Measurements from ENCODE around the gene DNASE1L2. TPM values are rescaled to one million over a fixed set of nuclear protein-coding genes. Genes with fewer than 3 reads are reported as not detected.

DNASE1L2 gene
- total RNA-seq, 1 experiment from 2014 or later, result 1.4 TPM

DNA sequence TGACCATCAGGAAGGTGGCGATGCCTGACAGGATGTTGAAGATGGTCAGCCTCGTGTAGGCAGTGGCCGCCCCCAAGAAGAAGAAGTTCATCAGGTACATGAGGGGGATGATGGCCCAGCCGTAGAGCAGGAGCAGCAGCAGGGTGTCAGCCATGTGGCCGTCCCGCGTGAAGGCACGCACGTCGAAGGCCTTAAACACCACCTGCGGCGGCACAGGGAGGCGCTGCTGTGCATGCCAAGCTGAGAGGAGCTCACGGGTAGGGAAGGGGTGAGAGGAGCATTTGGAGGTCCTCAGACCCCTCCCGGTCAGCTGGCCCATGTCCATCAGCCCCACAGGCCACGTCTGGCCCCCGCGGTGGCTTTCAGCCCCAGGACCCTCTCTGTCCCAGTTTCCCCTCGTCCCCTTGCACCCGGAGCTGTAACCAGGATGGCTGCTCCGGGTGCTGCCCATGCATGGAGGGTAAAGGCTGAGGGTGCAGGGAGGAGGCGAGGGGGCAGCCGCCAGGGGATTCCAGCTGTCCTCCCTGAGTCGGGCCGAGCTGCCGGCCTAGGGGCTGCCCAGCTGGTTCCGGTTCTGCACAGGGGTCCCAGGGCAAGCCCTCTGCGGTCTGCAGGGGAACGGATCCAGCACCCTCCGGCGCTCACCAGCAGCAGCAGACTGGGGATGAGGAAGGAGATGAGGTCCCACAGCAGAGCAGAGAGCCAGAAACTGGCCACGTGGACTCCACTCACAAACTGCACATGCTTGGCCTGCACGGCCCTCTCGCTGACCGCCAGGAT is 48.7 kb downstream of the DNASE1L2 start:
- no peak for DNase-seq (ENCODE audit: low read depth)

DNA sequence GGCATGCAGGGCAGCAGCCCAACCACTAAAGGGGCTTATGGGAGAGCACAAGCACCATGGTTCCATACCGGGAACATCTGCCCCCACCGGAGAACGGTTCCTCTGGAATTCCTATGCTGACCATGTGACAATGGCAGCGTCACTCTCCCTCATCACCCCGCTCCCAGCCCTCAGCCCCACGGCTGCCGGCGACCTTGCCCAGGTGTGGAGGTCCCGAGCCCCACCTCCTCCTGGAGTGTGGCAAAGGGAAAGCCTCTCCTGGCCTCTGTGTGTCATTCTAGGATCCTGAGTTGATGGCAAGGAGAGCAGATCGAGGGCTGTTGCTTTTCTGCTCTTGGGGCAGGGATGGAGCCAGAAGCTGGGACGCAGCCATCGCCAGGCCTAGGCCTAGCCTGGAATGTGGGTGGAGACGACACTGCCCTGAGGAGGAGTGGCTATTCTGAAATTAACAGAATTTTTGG is 49.5 kb downstream of the DNASE1L2 start:
- no peak for DNase-seq (ENCODE audit: low read depth)

DNA sequence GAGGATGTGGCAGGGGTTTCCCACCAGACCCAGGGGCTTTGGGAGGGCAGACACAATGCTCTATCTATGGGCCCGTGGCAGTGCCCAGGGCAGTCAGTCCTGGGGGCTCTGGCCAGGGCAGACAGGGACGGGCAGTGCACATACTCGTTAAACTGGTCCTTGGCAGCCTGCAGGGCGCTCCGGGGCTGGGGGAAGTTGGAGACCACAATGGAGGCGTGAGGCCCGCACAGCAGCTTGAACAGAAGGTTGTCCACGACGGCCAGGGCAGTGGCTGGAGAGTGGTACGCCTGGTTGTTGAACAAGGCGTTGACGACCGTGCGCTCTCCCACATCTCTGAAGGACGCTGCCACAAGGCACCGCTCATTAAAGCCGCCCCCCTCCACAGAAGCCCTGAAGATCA is 50.3 kb downstream of the DNASE1L2 start:
- DNase-seq (ENCODE audit: low read depth), result no peak

DNA sequence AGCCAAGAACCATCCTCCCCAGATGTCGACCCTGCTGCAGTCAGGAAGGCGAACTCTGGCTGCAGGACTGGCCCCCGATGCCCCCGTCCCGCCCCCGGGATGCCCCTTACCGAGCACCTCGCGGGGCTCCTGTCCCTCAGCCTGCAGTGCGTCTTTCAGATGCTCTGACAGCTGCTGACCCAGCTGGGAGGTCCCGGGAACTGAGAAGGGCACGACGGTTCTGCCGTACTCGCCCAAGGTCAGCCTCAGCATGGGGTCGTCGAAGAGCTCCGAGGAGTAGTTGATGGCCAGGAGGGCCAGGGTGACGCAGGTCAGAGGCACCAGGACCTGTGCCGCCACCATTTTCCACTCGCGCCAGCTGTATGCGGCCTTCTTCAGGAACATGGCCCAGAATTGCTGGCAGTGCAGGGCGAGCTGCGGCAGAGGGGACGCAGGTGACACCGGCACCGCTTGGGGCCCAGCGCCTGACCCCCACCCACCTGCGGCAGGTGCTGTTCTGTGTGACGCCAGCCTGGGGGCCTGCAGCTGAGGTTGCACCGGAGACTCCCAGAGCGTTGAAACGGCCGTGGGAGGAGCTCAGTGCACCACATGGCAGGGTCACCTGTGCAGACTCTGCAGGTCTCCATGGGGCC is 51.8 kb downstream of the DNASE1L2 start:
- DNase-seq (ENCODE audit: low read depth), result no peak

Other genes with a start within 250 kb of the DNASE1L2 start
- 1.1 and 1.6 TPM in 2 replicates for gene SYNGR3, start 246.5 kb upstream of the DNASE1L2 start, total RNA-seq (2014; rRNA removed)
- gene ZNF598, start 226.6 kb upstream of the DNASE1L2 start, total RNA-seq (2014; rRNA removed), result 37.2 and 47.5 TPM in 2 replicates
- gene NPW, start 216.7 kb upstream of the DNASE1L2 start, total RNA-seq (2014; rRNA removed), result 1.3 TPM in 2 replicates
- 5.5 and 7.3 TPM in 2 replicates for gene NHERF2, start 209.5 kb upstream of the DNASE1L2 start, total RNA-seq (2014; rRNA removed)
- 25.5 and 29.0 TPM in 2 replicates for gene NTHL1, start 188.6 kb upstream of the DNASE1L2 start, total RNA-seq (2014; rRNA removed)
- gene TSC2, start 188.5 kb upstream of the DNASE1L2 start, total RNA-seq (2014; rRNA removed), result 49.8 and 52.2 TPM in 2 replicates
- 83.5 and 99.2 TPM in 2 replicates for gene PKD1, start 100.5 kb upstream of the DNASE1L2 start, total RNA-seq (2014; rRNA removed)
- gene RAB26, start 87.8 kb upstream of the DNASE1L2 start, total RNA-seq (2014; rRNA removed), result 1.6 and 2.0 TPM in 2 replicates
- 125 and 134 TPM in 2 replicates for gene TRAF7, start 80.7 kb upstream of the DNASE1L2 start, total RNA-seq (2014; rRNA removed)
- gene CASKIN1, start 39.8 kb upstream of the DNASE1L2 start, total RNA-seq (2014; rRNA removed), result 0.06 and 0.29 TPM in 2 replicates
- 27.3 and 38.1 TPM in 2 replicates for gene MLST8, start 31.0 kb upstream of the DNASE1L2 start, total RNA-seq (2014; rRNA removed)
- 4.4 and 6.2 TPM in 2 replicates for gene BRICD5, start 25.6 kb upstream of the DNASE1L2 start, total RNA-seq (2014; rRNA removed)
- gene PGP, start 21.6 kb upstream of the DNASE1L2 start, total RNA-seq (2014; rRNA removed), result 34.9 and 36.9 TPM in 2 replicates
- 33.5 and 34.0 TPM in 2 replicates for gene E4F1, start 12.9 kb upstream of the DNASE1L2 start, total RNA-seq (2014; rRNA removed)
- 30.9 and 44.5 TPM in 2 replicates for gene ECI1, start 15.1 kb downstream of the DNASE1L2 start, total RNA-seq (2014; rRNA removed)
- gene RNPS1, start 31.7 kb downstream of the DNASE1L2 start, total RNA-seq (2014; rRNA removed), result 175 and 178 TPM in 2 replicates
- 0.29 and 0.32 TPM in 2 replicates for gene ABCA3, start 104.3 kb downstream of the DNASE1L2 start, total RNA-seq (2014; rRNA removed)
- 33.5 and 34.6 TPM in 2 replicates for gene CCNF, start 193.0 kb downstream of the DNASE1L2 start, total RNA-seq (2014; rRNA removed)
- 32.0 and 34.4 TPM in 2 replicates for gene TEDC2, start 223.7 kb downstream of the DNASE1L2 start, total RNA-seq (2014; rRNA removed)
- gene NTN3, start 234.9 kb downstream of the DNASE1L2 start, total RNA-seq (2014; rRNA removed), result 0.11 TPM in 1 of 2 replicates, not detected in the other
- gene TBC1D24, start 238.7 kb downstream of the DNASE1L2 start, total RNA-seq (2014; rRNA removed), result 12.5 and 13.3 TPM in 2 replicates

All from LHCN-M2 (cell line).